SW480 (cell line): Measurements from ENCODE around the gene ZGPAT.

Experiments
- DNase-seq: peaks from one replicate; pipeline ENCODE4 v3.0.0-alpha.2; 2016; ENCODE audit warnings: low spot score

The ZGPAT gene

DNA sequence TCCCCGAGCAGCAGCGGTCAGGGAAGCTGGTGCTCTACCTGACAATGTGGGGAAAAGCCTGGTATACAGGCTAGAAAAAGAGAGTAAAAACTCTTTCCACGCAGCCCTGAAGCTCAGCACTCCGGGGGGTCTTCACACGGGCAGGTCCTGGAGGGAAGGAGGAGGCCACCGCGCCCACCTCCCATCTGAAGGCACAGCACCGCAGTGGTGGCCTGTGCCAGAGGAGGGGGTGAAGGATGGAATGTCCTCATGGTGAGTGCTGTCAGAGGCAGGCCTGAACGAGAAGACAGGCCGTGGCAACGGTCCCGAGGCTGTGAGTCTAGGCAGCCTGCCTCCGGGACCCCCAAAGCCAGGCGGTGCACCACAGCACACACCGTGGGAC is 37.6 kb downstream of the ZGPAT start:
- DNase-seq, result no peak

DNA sequence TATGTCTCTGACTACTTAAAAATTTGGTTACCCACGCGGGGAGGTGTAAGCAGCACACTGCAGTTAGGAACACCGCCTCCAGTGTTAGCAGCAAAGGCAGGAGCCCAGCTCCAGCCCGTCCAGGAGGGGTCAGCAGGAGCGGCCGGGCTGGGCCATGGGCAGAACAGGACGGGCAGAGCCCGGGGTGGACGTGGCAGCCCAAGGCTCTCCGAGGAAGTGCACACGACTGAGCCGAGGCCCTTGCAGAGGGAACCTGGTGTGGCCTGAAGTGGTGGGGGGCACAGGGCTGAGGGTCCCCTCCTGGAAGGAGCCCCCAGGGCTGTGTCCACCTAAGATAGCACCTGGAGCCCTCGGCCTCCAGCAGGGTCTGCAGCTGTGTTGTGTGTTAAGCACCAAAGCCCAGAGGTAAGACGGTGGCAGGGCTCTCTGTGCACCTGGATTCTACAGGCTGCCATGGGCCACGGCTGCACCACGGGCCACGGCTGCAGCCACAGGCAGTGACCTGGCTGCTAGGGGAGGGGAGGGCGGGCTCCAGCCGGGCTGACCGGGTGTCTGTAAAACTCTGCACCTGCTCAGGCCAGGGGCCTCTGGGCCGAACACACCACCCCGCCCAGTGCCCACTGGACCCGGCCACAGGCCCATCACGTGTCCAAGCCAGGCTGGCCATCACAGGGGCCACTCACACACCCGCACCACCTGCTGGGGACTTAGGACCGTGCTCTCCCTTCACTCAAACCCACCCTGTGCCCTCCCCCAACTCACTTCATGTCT is 38.3 kb downstream of the ZGPAT start:
- no peak for DNase-seq

DNA sequence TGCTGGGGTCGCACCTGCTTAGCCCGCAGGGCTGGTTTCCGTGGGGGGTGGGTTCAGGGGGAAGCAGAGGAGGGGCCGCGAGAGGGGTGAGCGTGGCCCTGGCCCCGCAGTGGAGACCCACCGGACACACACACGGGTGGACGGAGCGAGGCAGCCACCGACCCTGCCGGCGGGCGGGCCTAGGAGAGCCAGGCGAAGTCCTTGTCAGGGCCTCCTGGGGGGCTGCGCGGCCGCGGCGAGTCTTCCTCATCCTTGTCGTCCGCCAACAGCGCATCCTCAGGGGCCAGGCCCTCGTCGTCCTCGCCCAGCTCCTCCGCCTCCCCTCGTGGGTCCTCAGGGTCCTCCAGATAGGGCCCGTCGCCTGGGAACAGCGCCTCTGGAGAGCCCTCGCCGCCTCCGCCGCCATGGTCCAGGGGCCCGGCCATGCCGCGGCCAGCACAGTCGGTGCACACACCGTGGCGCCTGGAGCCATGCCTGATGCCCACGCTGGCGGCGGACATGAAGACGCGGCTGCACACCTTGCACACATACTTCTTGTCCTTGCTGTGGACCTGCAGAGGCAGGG is 39.0 kb downstream of the ZGPAT start:
- no peak for DNase-seq

DNA sequence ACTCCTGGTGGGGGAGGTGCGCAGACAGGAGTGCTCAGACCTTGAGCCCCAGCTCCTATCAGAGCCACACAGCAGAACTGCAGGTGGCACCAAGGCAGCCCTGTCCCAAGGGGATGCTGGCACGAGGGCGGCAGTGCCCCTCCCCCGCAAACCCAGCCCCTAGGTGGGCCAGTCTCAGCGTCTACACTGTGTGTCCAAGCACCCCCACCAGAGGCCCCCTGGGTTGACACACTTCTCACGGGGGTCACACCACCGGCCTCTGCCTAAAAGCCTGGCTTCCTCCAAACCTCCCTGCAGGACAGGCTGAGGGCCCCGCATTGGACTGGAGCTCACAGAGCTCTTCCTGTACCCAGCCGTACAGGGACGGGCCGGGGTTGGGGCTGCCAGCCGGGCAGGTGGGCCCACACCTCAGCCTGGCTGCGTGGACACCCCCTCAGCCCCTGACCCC is 39.8 kb downstream of the ZGPAT start:
- DNase-seq, result no peak

DNA sequence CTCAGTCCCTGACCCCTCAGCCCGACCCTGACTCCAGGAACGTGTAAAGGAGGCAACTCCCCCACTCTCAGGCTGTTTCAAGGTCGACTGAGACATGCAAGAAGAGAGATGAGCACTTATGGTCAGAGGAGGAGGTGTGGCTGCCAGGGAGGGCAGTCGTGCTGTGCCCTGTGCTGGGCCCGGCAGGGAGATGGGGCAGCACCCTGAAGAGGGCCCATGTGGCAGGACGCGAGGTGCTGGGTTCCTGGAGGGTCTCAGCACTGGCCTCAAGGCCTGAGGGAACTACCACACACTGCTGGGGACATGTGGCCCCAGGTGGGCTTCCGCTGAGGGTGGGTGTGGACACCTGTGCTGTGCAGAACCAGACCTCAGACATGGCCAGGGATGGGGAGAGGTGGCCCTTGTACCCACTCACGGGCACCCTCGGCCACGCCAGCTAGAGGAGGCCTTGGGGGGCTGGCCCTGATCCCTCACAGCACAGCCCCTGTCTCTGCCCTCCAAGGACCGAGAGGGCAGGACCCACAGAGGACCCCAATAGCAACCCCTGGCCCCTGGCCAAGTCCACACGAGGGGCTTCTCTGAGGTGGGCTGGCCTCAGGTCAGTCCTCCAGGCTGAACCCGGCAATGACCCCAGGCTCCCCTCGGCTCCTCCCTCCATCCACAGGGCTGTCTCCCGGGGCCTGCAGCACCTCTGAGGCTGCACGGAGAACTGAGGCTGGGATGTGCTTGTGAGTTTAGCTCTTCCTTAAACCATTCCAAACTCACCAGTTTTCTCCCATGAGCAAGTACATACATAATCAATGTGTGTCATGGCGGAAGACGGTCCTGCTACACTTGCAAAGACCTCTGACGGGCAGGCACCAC is 40.5 kb downstream of the ZGPAT start:
- DNase-seq, result no peak

DNA sequence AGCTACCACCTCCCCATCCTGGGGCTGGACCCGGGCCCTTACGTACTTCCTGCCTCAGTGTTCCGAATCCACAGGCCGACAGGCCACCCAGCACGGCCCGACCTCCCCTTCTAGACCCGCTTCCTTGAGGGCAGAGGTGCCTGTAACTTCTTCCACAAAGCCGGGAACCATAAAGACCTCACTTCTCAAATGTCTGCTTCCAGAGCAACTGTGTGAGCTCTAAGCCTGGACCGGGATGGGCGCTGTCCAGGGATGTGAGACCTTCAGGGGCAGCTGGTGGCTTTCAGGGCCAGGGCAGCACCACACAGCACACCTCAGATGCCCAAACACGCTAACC is 41.1 kb downstream of the ZGPAT start:
- DNase-seq, result no peak

DNA sequence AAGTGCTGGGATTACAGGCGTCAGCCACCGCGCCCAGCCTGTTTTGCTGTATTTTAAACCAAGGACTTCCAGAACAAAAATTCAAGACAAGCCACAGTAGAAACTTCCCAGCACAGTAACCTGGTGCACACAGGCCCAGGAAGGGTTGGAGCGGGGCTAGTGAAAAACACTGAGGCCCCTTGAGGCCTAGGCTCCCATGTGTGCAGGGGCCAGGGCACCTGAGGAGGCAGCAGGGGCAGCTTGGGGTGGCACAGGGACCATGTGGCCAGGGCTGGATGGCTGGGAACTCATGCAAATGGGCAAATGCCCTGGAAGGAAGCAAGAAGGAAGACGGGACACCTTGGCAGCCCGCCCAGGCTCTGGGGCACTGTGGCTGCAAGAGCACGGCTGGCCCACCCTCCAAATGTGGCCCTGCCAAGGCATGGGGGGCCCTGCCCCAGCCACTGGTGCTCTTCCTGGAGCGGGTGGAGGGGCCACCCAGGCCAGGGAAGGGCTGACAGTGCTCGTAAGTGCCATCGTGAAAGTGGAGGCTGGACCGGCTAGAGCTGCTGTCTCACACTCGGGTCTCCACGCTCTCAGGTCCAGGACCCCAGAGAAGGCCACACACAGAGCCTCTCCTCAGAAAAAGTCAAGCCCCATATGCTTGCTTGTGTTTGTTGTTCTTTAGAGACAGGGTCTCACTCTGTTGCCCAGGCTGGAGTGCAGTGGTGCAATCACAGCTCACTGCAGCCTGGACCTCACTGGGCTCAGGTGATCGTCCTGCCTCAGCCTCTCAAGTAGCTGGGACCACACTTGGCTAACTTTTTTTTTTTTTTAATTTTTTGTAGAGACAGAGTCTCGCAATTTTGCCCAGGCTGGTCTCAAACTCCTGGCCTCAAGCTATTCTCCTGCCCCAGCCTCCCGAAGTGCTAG is 42.0 kb downstream of the ZGPAT start:
- DNase-seq, result no peak

DNA sequence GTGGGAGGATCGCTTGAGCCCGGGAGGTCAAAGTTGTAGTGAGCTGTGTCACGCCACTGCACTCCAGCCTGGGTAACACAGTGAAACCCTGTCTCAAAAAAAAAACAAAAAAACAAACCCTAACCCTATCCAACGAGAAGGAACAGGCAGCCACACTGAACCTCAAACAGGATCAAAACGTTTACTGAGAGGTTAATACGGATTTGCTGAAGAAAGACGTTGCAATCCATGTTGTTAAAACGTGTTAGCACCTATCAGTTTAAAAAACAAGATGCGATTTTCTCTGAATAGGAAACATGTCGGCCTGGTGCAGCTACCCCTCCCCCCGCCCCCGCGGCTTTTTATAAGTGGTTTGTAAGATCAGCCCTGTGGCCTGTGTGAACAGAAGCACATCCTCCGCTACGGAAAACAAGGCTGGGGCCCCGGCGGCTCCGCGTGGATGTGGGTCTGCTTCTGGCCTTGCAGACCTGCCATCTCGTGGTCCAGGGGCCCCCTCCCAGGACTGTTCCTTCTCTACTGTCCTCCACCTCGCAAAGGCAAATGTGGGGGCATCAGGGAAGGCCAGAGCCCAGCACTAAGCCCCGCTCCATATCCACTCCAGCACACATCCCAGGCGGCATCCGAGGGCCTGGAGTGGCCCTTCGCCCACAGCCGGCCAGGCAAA is 43.1 kb downstream of the ZGPAT start:
- DNase-seq, result peak; percentile 55

DNA sequence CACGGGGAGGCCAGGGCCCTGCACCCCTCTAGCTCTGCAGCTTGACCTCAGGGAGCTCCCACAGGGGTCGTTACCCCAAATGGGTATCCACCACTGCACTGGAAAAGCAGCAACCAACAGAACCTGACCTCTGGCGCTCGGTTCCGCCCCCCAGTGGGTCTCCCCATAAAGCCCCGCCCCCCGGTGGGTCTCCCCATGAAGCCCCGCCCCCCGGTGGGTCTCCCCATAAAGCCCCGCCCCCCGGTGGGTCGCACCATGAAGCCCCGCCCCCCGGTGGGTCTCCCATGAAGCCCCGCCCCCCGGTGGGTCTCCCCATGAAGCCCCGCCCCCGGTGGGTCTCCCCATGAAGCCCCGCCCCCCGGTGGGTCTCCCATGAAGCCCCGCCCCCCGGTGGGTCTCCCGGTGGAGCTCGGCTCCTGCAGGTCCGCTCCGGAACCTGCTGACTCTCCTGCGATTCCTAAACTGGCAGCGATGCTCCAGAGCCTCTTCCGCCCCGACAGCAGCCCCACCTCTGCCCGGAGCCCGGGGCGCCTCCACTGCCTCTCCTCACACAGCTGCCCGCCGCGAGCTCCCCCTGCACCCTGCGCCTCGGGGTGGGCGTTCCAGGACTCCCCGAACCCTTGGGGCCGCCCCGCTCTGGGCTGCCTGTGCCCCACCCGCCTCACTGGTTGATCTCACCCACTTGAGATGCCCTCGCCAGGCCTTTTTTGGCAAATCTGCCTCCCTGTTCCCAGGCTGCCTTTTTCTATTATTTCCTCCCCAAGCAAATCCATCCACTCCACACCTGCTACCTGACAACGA is 43.8 kb downstream of the ZGPAT start:
- no peak for DNase-seq

DNA sequence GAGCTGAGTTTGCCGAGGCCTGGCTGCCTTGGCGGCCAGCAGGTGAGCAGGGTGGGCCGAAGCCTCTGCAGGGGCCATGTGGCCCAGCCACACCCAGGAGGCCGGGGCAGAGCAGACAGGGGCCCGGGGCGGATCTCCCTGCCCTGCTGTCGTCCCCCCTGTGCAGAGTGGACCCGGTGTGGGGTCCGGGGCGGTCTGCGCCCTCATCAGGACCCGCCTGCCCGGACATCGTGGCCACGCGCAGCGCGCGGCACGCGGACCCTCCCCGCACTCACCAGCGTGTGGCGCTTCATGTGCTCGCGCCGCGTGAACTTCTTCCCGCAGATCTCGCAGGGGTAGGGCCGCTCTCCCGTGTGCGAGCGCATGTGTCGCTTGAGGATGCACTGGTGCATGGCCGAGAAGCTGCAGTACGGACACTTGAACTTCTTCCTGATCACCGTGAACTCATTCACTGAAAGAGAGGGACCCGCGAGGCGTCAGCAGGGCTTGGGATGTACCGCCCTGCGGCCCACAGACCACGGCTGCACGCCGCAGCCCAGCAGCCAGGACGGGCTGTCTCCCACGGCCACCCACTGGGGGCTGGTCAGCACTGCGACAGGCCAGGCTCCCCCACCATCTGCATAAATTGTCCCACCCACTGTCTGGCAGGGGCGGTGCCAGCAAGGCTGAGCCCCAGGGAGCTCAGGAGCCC is 44.7 kb downstream of the ZGPAT start:
- DNase-seq, result no peak

DNA sequence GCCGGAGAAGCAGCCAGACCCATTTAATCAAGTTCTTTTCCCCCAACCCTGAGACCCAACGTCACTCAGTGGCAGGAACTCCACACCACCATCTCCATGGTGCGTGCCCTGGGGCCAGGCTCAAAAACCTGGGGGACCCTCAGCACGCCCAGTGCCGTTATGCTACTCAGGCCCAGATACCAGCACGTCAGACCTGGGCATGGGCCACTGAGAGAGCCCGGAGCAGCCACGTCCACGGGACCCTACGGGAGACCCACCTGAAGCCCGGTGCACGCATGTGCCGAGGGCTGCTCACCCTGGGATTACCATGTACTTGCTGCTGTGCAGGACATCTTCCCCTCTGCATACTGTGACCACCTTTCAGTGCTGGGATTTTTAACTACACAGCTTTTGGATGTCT is 45.5 kb downstream of the ZGPAT start:
- DNase-seq, result no peak

DNA sequence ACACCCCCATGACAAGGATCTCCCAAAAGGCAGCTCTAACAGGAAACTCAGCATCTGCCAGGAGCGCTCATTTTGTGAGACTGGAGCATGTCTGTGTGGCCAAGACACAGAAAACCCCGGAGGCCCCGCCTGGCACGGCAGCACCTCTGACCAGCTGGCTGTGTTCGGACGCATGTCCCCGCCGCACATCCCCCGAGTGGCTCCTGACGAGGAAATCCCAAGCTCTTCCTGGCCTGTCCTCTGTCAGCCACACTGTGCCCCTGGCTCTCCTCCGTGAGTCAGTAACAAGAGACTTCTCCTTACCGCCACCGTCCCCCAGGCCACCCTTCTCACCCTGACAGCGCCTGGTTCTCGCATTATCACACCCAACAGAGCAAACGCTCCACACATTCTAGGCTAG is 46.2 kb downstream of the ZGPAT start:
- DNase-seq, result no peak

DNA sequence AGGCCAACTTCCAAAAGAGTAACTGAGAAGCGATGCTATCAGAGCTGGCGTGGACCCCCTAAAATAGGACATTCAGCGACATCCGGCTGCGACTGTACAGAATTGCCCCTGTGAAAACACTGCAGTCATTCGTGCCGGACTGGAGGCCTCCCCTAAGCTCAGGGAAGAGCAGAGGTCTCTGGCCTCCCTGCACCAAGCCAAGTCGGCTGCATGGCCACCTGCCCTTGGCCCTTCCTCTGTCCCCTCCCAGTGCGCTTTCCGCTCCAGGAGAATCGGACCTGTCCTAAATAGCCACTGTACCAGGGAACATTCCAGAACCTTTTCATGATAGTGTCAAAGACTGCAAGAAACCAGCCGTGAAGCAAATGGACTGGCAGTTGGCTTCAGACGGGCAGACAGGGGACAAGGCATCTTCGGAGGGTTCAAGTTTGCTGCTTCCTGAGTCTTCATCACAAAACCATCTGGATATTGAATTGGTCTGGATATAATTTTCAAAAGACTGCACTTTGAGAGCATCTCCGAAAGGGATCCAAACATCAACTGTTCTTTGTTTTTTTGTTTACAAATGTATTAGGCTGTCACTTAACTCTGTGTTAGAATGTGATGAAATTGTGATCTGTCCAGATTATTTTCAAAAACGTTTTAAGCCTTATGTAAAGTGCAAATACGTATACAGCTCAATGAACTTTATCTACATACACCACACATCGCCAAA is 48.3 kb downstream of the ZGPAT start:
- no peak for DNase-seq

DNA sequence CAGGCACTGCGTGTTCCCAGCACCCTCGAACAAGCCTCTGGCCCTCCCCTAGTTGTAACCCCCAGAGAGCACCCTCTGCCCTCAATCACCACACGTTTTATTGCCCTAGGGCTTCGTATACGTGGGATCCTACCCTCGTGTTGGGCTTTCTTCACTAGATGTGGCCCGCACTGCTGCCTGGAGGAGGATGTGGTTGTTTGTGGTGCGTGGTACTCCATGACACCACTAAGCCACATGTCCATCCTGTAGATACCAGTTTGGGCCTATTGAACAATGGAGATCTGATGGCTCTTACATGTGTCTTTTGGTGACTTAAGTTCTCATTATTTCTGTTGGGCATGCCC is 48.8 kb downstream of the ZGPAT start:
- no peak for DNase-seq

DNA sequence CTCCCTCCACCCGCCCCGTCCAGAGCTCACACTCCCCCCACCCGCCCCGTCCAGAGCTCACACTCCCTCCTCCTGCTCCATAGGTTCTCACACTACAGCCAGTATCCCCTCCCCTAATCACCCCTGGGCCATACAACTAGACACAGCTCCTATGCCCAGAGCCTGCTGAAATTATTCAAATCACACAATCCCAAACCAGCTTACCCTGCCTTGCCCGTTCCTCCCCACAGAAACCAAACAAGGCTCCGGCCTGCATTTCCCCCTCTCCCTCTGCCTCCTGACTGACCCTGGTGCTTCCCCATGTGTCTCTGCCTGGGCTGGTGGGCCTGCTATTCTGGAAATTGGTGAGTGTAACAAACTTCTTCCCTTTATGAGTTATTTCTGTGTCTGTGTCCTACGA is 50.3 kb downstream of the ZGPAT start:
- no peak for DNase-seq

DNA sequence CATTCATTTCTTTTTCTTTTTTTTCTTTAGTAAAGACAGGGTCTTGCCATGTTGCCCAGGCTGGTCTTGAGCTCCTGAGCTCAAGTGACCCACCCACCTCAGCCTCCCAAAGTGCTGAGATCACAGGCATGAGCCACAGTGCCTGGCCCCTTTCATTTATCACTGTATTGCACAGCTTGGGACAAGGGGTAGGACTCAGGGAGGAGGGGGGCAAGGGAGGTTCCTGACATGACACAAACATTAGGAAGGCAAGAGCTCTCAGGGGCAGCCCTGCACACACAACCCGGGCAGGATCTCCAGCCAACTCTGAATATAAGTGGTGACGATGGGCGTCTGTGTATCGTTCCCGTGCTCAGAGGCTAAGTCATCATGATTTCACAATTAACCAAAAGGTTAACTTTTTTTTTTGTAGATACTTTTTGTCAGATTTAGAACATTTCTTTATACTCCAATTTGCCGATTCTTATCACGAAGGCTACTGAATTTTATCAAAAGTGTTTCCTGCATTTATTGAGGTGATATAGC is 51.6 kb downstream of the ZGPAT start:
- no peak for DNase-seq

DNA sequence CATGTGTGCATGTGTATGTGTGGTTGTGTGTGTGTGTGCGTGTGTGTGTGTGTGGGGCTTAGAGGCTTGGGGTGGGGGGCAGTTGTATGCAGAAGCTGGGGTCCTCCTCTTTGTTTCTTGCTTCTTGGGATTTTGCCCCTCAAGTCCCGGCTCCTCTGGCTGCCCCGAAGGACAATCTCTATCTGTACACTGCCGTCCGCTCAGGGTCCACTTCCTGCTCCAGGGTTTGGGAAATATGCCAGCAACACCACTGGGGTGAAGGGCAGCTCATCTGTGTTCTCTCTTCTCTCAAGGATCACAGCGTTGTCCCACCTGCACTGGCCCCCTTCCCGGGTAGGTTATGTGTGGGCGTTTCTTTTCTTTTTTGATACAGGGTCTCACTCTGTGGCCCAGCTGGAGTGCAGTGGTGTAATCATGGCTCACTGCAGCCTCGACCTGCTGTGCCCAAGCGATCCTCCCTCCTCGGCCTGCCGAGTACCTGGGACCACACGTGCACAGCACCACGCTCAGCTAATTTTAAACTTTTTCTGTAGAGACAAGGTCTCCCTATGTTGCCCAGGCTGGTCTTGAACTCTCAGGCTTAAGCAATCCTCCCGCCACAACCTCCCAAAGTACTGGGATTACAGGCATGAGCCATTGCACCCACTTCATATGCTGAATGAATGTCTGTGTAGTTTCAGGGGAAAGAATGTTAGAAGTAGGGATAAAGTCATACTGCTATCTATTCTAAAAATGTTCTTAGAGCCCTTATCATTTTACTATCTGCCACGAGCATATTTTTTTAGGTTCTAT is 57.4 kb downstream of the ZGPAT start:
- DNase-seq, result no peak

DNA sequence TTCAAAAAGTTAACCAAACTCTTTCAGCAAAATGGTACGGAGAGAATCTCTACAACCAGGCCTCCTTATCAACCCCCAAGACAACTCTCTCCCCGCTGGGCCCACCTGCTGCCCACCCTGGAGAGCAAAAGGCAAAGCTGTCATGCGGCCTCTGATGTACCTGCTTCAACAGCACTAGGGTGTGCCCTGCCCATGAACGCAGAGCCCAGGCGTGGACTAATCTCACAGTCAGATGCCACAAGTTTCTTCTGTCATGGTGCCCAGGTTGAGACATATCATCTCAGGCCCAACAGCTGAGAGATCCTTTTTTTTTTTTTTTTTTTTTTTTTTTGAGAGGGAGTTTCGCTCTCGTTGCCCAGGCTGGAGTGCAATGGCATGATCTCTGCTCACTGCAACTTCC is 58.1 kb downstream of the ZGPAT start:
- no peak for DNase-seq
